Spinal cord (tissue), 10 donors: ENCODE results near the gene GPR32. TPM values are rescaled to one million over a fixed set of nuclear protein-coding genes. Genes with fewer than 3 reads are reported as not detected.
"Not testable (repeated sequence)": the region's sequence is repeated elsewhere in the genome, so short reads cannot be mapped to it uniquely, and the experiment has no call there.

ENCODE experiments used
- DNase-seq, 6 donors: peaks; one replicate each; pipeline versions ENCODE4 v3.0.0 to v3.0.0-alpha.2; 2013 to 2015; ENCODE audit warnings: low spot score in 6 of 6, low read depth in 4 of 6
- H3K27ac ChIP-seq: one replicate; pipeline ENCODE4 v1.5.1; 2013; ENCODE audit warnings: low read depth, low read length, control low read depth
- H3K27me3 ChIP-seq: one replicate; pipeline ENCODE4 v1.6.1; 2013; ENCODE audit warnings: low read length; ENCODE audit not compliant: control insufficient read depth, insufficient read depth
- H3K36me3 ChIP-seq: one replicate; pipeline ENCODE4 v1.6.1; 2013; ENCODE audit warnings: low read length; ENCODE audit not compliant: control insufficient read depth, insufficient read depth
- H3K4me1 ChIP-seq: one replicate; pipeline ENCODE4 v1.6.1; 2013; ENCODE audit warnings: low read length; ENCODE audit not compliant: control insufficient read depth, insufficient read depth
- H3K4me3 ChIP-seq: one replicate; pipeline ENCODE4 v1.5.1; 2013; ENCODE audit warnings: low read depth, low read length, control low read depth
- H3K9me3 ChIP-seq: one replicate; pipeline ENCODE4 v1.6.1; 2013; ENCODE audit warnings: low read length; ENCODE audit not compliant: control insufficient read depth, insufficient read depth
- WGBS: methylation state at CpG from one replicate; pipeline ENCODE4 v1.1.5; 2013; ENCODE audit warnings: missing lambda C conversion rate; ENCODE audit not compliant: insufficient coverage; 5-methylcytosine and 5-hydroxymethylcytosine counted together
- polyA plus RNA-seq, 2 donors: library from polyadenylated mRNA; unstranded; fragments of 120-200 nt; gene quantifications; one replicate each; pipeline ENCODE4 v1.2.1, GENCODE V29; 2013; ENCODE audit not compliant: insufficient read length in 2 of 2
- total RNA-seq, 2 donors: library from RNA; depleted of rRNA in 1 of 2; stranded (reverse); fragments of 120-200 nt in 1 of 2; fragments of >200 nt in 1 of 2; gene quantifications; one replicate each; pipeline versions ENCODE4 v1.2.3 to v1.2.4, GENCODE V29; 2013 to 2014
- donor health status: healthy.

Gene GPR32
- total and polyA plus RNA-seq, 4 donors = 0.12 TPM; not detected in 3

DNA sequence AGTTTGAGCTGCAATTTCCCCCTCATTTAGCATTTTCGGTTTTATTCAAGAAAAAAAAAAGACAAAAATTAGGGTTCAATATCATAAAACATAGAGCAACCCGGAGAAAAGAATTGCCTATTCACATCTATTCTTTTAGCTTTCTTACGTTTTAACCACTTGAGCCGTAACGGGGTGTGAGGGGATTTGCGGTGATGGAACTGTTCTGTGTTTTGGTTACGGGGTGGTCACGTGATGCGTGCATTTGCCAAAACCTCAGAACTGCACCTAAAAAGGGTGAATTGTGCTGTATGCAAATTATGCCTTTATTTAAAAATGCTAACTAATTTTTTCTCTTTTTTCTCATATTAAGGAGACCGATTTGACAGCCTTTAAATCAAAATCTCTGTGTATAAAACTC is 25.0 kb upstream of the GPR32 start:
- Histone ChIP-seq H3K27ac (no peak overlapping the region), H3K27me3 (no peaks in the 10 kb centered on the region), H3K4me1 (no peaks in the 10 kb centered on the region), H3K4me3 (no peak overlapping the region), H3K36me3 (no peaks in the 10 kb centered on the region), H3K9me3 (no peaks in the 10 kb centered on the region)
- no CpG with 5 or more reads among the region's 10 CpGs for WGBS
- DNase-seq = no peak

DNA sequence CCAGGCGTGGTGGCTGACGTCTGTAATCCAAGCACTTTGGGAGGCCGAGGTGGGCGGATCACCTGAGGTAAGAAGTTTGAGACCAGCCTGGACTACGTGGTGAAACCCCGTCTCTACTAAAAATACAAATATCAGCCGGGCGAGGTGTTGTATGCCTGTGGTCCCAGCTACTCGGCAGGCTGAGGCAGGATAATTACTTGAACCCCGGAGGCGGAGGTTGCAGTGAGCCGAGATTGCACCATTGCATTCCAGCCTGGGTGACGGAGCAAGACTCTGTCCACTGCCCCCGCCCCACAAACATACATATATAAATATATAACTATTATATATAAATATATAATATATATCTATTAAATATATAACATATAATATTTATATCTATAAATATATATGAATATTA is 23.1 kb upstream of the GPR32 start:
- H3K27ac ChIP-seq, H3K4me3 ChIP-seq, H3K27me3 ChIP-seq, DNase-seq, H3K4me1 ChIP-seq, H3K9me3 ChIP-seq, H3K36me3 ChIP-seq: not testable (repeated sequence)
- WGBS = 90% methylated on average over 11 of the region's 14 CpGs

DNA sequence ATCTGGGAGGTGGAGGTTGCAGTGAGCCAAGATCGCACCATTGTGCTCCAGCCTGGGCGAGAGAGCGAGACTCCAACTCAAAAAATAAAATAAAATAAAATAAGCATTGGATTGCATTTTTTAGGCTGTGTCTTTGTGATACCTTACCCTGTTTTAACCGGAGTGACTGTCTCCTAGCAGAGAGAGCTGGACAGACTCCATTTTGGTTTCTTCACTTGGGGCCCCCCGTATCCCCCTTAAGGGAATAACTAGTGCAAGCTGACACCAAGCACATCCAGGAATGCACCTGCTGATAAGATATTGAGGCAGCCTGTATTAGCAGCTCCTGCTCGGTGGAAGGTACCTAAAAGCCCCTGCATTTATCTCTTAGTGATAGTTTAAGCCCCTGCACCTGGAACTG is 20.8 kb upstream of the GPR32 start:
- no peaks in the 10 kb centered on the region for H3K4me1 ChIP-seq
- H3K27me3 ChIP-seq = no peaks in the 10 kb centered on the region
- H3K36me3 ChIP-seq = no peaks in the 10 kb centered on the region
- no peak for DNase-seq
- no peak overlapping the region for H3K4me3 ChIP-seq
- no peak overlapping the region for H3K27ac ChIP-seq
- WGBS = 80% methylated on average over 1 of the region's 6 CpGs
- H3K9me3 ChIP-seq = no peaks in the 10 kb centered on the region

DNA sequence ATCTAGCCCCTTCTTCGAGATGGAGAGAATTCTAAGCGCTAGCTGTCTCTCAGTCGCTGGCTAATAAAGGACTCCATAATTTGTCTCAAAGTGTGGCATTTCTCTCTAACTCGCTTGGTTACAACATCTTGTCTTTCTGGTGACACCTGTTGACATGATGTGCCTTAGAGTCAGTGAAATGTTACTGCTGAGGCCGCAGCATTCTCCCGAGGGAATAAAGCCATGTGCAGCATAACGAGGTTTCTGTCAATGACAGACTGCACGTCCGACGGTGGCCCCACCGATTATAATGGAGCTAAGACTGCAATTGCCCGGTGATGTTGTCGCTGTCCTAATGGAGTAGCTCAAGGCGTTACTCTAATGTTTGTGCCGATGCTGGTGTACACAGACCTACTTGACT is 20.3 kb upstream of the GPR32 start:
- no peak for DNase-seq
- WGBS = 46% methylated on average over 14 of the region's 15 CpGs
- H3K9me3 ChIP-seq = no peaks in the 10 kb centered on the region

DNA sequence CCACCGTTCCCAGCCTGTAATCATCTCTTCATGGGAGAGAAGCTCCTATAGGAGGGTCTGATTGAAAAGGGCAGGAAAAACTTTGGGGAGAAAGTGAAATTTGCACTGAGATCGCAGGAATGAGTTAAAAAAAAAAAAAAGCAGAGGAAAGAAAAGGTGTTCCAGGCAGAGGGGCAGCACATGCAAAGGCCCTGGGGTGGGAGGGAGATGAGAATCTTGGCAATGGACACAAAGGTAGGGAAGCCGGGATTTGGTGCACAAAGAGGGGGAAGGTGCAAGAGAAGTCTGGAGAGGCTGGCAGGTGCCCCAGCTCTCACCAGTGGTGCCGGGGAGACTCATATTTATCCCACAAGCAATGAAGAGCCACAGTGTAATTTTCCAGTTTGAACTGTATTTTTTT is 16.4 kb upstream of the GPR32 start:
- H3K9me3 ChIP-seq = no peaks in the 10 kb centered on the region
- 93% methylated on average over 2 of the region's 4 CpGs for WGBS
- no peak overlapping the region for H3K27ac ChIP-seq
- DNase-seq = no peak
- H3K4me1 ChIP-seq = no peaks in the 10 kb centered on the region
- no peaks in the 10 kb centered on the region for H3K27me3 ChIP-seq
- H3K36me3 ChIP-seq = no peaks in the 10 kb centered on the region
- no peak overlapping the region for H3K4me3 ChIP-seq

More for the DNA sequence above, 20.3 kb upstream of the GPR32 start:
- Histone ChIP-seq H3K36me3 (no peaks in the 10 kb centered on the region), H3K27ac (no peak overlapping the region), H3K4me3 (no peak overlapping the region), H3K27me3 (no peaks in the 10 kb centered on the region), H3K4me1 (no peaks in the 10 kb centered on the region)

DNA sequence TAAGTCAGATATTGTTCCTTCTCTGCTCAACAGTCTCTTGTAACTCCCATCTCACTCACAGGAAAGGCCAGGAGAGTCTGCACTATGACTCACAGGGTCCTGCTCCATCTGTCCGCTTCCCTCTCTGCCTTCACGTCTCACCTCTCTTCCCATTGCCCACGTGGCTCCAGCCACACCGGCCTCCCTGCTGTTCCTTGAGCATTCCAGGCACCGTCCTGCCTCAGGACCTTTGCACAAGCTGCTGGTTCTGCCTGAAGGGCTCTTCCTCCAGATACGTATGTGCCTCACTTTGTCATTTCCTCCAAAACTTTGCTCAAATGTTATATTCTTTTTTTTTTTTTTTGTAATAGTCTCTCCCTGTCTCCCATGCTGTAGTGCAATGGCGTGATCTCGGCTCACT is 14.0 kb upstream of the GPR32 start:
- not testable (repeated sequence) for H3K27ac ChIP-seq, H3K9me3 ChIP-seq, H3K36me3 ChIP-seq, H3K4me3 ChIP-seq, DNase-seq, H3K27me3 ChIP-seq, H3K4me1 ChIP-seq
- 79% methylated on average over 7 of the region's 8 CpGs for WGBS

DNA sequence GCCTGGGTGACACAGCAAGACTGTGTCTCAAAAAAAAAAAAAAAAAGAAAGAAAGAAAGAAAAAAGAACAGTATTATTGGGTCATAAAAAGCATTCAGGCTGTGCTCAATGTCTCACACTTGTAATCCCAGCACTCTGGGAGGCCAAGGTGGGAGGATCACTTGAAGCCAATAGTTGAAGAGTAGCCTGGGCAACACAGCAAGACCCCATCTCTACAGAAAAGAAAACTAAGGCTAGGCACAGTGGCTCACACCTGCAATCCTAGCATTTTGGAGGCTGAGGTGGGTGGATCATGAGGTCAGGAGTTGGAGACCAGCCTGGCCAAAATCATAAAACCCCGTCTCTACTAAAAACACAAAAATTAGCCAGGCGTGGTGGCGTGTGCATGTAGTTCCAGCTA is 12.6 kb upstream of the GPR32 start:
- not testable (repeated sequence) for H3K27me3 ChIP-seq, H3K4me1 ChIP-seq, DNase-seq, H3K4me3 ChIP-seq, H3K9me3 ChIP-seq, H3K27ac ChIP-seq, H3K36me3 ChIP-seq
- no CpG with 5 or more reads among the region's 3 CpGs for WGBS

DNA sequence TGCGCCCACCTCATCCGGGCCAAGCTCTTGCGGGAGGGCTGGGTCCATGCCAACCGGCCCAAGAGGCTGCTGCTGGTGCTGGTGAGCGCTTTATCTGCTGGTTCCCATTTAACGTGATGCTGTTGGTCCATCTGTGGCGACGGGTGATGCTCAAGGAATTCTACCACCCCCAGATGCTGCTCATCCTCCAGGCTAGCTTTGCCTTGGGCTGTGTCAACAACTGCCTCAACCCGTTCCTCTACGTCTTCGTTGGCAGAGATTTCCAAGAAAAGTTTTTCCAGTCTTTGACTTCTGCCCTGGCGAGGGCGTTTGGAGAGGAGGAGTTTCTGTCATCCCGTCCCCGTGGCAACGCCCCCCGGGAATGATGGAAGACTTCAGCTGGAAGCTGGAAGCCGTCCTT is 11.2 kb upstream of the GPR32 start:
- not testable (repeated sequence) for H3K36me3 ChIP-seq, H3K9me3 ChIP-seq, H3K27ac ChIP-seq, H3K4me1 ChIP-seq, H3K27me3 ChIP-seq, H3K4me3 ChIP-seq, DNase-seq
- WGBS = 87% methylated on average over 7 of the region's 18 CpGs

DNA sequence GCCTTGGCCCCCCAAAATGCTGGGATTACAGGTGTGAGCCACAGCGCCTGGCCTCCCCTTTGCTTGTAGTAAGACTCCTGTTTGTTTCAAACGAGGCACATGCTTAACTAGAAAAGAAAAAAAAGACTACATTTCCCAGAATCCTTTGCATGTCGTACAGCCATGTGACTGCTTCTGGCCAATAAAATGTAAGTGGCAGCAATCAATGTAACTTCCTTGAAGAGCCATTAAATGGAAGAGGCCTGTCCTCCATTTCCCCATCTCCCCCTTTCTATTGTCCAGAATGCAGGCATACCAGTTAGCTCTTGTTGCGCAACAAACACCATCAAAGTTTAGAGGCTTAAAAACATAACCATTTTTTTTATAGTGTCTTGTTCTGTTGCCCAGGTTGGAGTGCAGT is 10.4 kb upstream of the GPR32 start:
- 100% methylated on average over 2 of the region's 4 CpGs for WGBS
- Histone ChIP-seq H3K27me3 (no peaks in the 10 kb centered on the region), H3K9me3 (no peaks in the 10 kb centered on the region), H3K4me3 (no peak overlapping the region), H3K27ac (no peak overlapping the region), H3K36me3 (no peaks in the 10 kb centered on the region), H3K4me1 (no peaks in the 10 kb centered on the region)
- peak in 2 of 6 donors; percentile 21 to 61 for DNase-seq

DNA sequence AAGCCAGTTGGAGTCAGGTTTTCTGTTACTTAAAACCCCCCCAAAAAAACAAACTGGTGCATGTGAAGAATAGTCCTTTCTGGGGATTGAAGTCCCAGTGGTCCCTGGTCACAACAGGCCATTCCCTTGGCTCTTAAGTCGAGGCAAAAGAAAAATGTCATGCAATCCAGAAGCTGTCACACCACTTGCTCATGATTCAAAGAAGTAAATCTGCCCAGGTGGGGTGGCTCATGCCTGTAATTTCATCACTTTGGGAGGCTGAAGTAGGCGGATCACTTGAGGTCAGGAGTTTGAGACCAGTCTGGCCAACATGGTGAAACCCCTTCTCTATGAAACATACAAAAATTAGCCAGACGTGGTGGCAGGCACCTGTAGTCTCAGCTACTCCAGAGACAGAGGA is 8.8 kb upstream of the GPR32 start:
- not testable (repeated sequence) for H3K9me3 ChIP-seq, H3K4me1 ChIP-seq, H3K4me3 ChIP-seq, H3K27me3 ChIP-seq, H3K27ac ChIP-seq, H3K36me3 ChIP-seq, DNase-seq
- WGBS = 76% methylated on average over 3 of the region's 3 CpGs
